GM12878 (cell line): Measurements from ENCODE around the gene NUBPL.

Experiments used
- JUND ChIP-seq: IDR thresholded peaks from 2 replicates; pipeline ENCODE4 v1.6.1; 2012; ENCODE audit warnings: low read depth, mild to moderate bottlenecking, low read length, improper control_type of control experiment, moderate library complexity
- POLR2A ChIP-seq: IDR thresholded peaks from 2 replicates; pipeline ENCODE4 v1.6.1; 2011; ENCODE audit warnings: low read depth, mild to moderate bottlenecking, low read length
- TF ChIP-seq, protein P1 (sequence below), 3 experiments: IDR thresholded peaks in 2 of 3; conservative IDR thresholded peaks in 1 of 3; 2 replicates each; pipeline ENCODE4 v1.5.1; 2011; ENCODE audit warnings: low read depth in 3 of 3, low read length in 3 of 3, mild to moderate bottlenecking in 3 of 3, control low read depth in 2 of 3, moderate library complexity in 2 of 3, inconsistent platforms in 1 of 3, mixed read lengths in 1 of 3; ENCODE audit not compliant: control insufficient read depth in 2 of 3, insufficient read depth in 1 of 3; ENCODE audit errors: extremely low read depth in 1 of 3

DNA sequence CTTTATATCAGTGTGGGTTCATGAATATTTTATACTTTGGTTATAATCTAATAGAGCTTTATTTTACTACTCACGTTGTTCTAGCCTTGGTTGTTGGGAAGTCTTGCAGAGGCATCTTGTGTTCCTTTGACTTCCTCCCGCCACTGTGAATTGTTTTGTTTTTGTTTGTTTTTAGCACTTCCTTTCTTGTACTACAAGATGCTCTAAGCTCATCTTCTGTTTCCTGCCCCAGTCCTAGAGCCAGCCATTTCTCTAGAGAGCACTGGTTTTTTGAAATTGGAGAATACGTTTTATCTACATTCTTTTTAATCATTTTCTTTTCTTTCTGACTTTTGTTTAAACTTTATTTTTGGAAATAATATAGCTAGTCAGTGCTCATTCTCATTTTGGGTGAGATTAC, 15.9 kb upstream of the NUBPL start:
- TF ChIP-seq, protein P1, sequence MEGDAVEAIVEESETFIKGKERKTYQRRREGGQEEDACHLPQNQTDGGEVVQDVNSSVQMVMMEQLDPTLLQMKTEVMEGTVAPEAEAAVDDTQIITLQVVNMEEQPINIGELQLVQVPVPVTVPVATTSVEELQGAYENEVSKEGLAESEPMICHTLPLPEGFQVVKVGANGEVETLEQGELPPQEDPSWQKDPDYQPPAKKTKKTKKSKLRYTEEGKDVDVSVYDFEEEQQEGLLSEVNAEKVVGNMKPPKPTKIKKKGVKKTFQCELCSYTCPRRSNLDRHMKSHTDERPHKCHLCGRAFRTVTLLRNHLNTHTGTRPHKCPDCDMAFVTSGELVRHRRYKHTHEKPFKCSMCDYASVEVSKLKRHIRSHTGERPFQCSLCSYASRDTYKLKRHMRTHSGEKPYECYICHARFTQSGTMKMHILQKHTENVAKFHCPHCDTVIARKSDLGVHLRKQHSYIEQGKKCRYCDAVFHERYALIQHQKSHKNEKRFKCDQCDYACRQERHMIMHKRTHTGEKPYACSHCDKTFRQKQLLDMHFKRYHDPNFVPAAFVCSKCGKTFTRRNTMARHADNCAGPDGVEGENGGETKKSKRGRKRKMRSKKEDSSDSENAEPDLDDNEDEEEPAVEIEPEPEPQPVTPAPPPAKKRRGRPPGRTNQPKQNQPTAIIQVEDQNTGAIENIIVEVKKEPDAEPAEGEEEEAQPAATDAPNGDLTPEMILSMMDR (IDR thresholded peaks at IDR 0.05 in 2 of 3, conservative IDR thresholded peaks at IDR 0.05 in 1 of 3; ENCODE audit: control insufficient read depth in 2 of 3, extremely low read depth in 1 of 3, insufficient read depth in 1 of 3, low read depth in 3 of 3, low read length in 3 of 3) = no peak
- TF ChIP-seq POLR2A (no peak), JUND (no peak)
